GM18526 (cell line): ENCODE measurements around the gene PRRT1B.

Experiments
- POLR2A ChIP-seq: IDR thresholded peaks from 3 replicates; pipeline ENCODE4 v1.6.1; 2011; ENCODE audit not compliant: insufficient read length; ENCODE audit errors: extremely low read depth

Gene PRRT1B

DNA sequence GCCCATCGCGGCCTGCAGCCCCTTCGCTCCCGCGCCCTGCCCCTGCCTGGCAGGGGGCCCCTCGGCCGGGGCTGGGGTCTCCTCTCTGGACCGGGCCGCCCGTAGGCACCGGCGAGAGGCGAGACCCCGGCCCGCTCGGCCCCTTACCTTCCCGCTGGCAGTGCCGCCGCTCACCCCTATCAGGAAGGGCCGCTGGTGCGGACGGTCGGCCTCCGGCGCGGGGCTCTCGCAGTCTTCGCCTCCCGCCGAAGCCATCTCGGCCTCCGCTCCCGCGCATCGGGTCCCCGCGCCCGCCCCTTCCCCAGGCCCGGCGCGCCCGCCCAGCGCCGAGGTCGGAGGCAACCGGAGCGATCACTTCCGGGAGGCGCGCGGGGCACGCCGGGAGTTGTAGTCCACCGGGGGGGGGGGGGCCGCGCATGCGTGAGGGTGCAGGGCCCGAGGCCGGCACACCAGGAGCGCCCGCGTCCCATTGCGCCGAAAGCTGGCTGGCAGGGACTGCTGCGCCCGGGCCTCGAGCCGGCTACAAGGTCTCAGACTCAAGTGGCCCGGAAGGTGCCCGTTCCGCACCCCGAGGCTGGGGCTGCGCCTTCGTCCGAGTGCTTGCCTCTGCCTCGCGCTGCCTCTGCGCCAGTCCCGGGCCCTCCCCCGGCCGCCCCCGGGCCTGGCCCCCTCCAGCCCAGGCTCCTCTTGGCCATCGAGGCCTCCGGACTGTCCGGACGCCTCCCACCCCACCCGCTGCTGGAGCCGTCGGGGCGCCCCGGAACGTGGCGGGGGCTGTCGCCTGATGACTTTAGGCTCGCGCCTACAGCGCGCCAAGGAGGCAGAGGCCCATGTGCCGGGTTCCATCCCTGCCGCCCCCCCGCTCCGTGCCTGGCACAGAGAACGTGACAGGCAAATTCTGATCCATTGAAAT, 14.1 kb upstream of the PRRT1B start, which contains the start of gene UCK1:
UCK1 (minus strand) TSS at position 344 of the 913 bp plus-strand sequence; CDS start at position 255, 89 bp downstream.
- TF ChIP-seq POLR2A, result peak; percentile 56

DNA sequence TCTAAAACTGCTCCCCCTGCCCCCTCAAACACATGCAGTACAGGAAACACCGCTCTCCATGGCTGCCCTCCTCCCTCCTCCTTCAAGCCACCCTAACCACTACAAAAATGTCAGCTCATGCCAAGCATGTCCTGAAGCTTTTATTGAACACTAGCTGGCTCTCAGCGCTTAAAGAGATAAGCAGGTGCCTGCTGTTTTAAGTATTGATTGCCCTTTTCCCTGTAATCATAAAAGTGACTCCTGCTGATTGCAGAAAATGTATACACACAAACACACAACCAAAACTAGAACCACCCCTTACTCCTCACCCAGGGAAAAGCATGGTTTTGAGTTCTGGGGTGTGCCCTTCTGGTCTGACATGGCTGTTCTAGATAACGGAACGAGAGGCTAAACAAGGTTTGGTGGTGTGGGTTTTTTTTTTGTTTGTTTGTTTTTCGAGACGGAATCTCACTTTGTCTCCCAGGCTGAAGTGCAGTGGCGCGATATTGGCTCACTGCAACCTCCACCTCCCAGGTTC, 10.5 kb upstream of the PRRT1B start:
- no peak for TF ChIP-seq POLR2A

GRCh38 chr9:131537946-131538345, 7.4 kb upstream of the PRRT1B start:
- TF ChIP-seq POLR2A, result no peak

- TF ChIP-seq POLR2A, result no peak
Measured at GRCh38 chr9:131539223-131539923, 6.0 kb upstream of the PRRT1B start.

- no peak for TF ChIP-seq POLR2A
Measured at GRCh38 chr9:131543141-131543540, 2.2 kb upstream of the PRRT1B start.

GRCh38 chr9:131545786-131546335, 538 bp downstream of the PRRT1B start:
- no peak for TF ChIP-seq POLR2A

DNA sequence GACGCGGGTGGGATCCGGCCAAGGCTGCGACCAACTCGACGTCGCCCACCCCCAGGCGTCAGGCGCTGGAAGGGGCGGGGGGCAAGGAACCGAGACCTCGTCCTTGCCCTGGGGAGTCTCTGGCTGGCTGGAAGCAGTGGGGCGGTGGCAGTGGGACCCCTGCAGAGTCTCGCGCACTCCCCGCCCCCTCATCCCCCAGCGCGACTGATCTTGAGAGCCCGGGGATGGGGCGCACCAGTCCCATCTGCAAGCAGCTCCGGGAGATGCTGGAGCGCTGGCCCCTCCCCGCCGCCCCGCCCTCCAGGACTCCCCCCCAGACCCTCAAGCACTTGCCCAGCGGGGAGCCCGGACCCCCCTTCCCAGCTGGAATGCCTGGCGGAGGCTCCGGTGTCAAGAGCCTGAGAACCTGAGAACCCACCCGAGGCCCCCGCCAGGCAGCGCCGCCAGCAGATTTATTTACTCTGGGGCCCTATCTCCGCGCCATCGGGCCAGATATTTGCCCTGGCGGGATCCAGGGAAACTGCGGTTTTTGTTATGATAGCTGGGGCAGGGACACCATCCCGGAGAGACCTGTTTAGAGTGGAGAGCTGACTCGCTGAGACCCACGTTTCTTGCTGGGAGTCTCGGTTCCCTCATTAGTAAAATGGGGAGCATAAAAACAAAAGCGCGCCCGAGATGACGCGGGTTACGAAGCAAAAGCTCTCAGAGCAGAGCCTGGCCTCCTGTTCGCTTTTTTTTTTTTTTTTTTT, 1.2 kb downstream of the PRRT1B start:
- TF ChIP-seq POLR2A, result no peak

DNA sequence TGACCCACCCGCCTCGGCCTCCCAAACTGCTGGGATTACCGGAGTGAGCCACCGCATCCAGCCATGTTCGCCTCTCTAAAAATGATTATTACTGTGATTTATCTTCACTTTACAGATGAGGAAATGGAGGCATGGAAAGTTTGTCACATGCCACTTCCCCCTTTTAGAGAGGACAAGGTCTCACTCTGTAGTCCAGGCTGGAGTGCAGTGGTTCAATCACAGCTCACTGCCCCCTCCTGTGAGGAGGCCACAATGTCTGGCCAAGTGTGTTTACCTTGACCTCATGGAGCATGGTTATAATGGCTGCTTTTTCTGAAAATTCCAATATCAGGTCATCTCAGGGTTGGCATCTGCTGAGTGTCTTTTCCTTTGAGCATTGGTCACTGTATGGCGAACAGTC, 6.7 kb downstream of the PRRT1B start:
- TF ChIP-seq POLR2A, result no peak

DNA sequence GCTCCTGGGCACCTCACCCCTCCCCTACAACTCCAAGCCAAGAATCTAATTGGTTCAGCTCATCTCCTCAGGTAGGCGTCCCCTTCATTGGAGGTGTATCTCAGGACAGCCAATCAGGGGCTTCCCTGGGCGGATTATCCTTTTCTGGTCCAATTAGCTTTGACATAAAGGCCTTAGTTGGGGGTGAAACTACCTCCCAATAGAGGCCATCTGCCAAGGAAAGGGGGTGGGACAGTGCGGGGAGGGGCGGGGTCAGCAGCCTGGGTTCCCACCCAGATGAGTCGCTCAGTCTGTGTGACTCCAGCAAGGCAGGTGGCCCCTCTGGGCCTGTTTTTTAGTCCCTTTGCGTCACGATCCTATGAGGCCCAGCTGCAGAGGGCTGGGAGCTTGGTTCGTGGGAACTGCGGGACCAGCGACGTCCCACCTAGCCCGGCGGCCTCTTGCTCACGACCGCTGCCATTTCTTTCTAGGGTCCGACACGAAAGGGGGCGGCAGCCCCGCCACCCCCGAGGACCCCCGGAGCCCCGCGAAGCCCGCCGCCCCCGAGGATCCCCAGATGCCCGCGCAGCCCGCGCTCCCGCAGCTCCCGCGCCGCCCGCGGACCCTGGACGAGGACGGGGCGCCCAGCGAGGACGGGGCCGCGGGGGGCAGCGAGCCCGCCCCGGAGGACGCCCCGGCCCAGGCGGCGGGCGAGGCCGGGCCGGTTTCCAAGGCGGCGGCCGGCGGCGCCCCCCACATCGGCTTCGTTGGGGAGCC, 8.9 kb downstream of the PRRT1B start:
- no peak for TF ChIP-seq POLR2A

GRCh38 chr9:131554843-131555351, 9.6 kb downstream of the PRRT1B start:
- no peak for TF ChIP-seq POLR2A

- no peak for TF ChIP-seq POLR2A
Measured at GRCh38 chr9:131555841-131556673, 10.7 kb downstream of the PRRT1B start.

DNA sequence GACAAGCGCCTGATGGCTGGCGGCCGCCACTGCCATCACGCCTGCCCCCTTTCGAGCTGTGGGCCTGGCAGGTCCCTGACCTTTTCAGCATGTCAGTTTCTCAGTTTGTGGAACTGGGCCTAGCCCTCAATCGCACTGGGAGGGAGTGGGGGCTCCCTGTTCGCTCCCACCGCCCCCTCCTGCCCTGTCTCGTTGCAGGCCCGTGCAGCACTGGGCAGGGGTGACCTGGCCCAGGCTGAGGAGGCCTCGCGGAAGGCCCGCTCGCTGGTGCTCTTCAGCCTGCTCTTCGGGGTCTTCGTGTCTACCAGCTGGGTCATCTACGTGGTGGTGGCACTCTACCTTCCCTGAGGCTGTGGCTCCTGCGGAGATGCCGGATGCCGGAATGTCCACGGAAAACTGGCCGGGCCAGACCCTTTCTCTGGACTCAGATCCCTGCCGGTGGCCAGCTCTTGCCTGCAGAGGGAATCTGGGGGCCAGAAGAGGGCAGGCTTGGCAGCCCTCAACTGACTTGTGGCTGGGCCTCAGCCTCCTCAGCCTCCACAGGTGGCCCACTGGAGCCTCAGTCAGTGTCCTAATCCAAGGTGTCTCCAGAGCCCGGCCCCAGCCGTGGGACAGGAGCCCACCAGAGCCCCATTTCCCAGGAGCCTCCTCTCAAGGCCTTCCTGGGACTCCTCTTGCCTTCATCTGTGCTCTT, 12.7 kb downstream of the PRRT1B start:
- no peak for TF ChIP-seq POLR2A
